Right lobe of liver (tissue), 4 donors: ENCODE measurements around the gene EPHA6.

ENCODE experiments used
- CTCF ChIP-seq, 4 donors: fragments of 200-600 bp in 3 of 4; fragments of 450-650 bp in 1 of 4; IDR thresholded peaks; one replicate each; pipeline versions ENCODE4 v1.5.1 to v1.8.0; 2016 to 2022; ENCODE audit warnings: antibody characterized with exemption in 4 of 4, mild to moderate bottlenecking in 2 of 4
- POLR2A ChIP-seq: fragments of 450-650 bp; IDR thresholded peaks from one replicate; pipeline ENCODE4 v1.6.1; 2017; ENCODE audit warnings: antibody characterized with exemption, mild to moderate bottlenecking
- donor health status: DM: no; HTN: no; CAD: no.
- donor health status: DM: no; HTN: no; CAD: no.
- donor health status: DM: no; HTN: yes; CAD: no.

GRCh38 chr3:97686258-97686657 is 871.9 kb downstream of the EPHA6 start:
- no peak for TF ChIP-seq POLR2A
- no peak for TF ChIP-seq CTCF (IDR thresholded peaks at IDR 0.05)
